Stomach (tissue), 9 donors: ENCODE measurements around the gene PSMD9. TPM values are rescaled to one million over a fixed set of nuclear protein-coding genes. Genes with fewer than 3 reads are reported as not detected.

ENCODE experiments used
- DNase-seq, 2 donors: peaks; one replicate each; pipeline versions ENCODE4 v3.0.0 to v3.0.0-alpha.2; 2013 to 2019
- H3K27ac ChIP-seq, 5 donors: fragments of 200-600 bp in 4 of 5; sonication (generic) in 4 of 5; one replicate each; pipeline ENCODE4 v1.5.1; 2013 to 2019; ENCODE audit warnings: mild to moderate bottlenecking in 1 of 5, moderate library complexity in 1 of 5
- H3K27me3 ChIP-seq, 3 donors: fragments of 200-600 bp; sonication (generic); one replicate each; pipeline ENCODE4 v1.5.1; 2017 to 2019; ENCODE audit warnings: mixed run types in 1 of 3
- H3K36me3 ChIP-seq, 4 donors: fragments of 200-600 bp; sonication (generic); 1 replicate in 3 of 4; 2 replicates in 1 of 4; pipeline ENCODE4 v1.5.1; 2016 to 2019
- H3K4me1 ChIP-seq, 4 donors: fragments of 200-600 bp; sonication (generic); one replicate each; pipeline ENCODE4 v1.5.1; 2016 to 2019
- H3K4me3 ChIP-seq, 4 donors: fragments of 200-600 bp; sonication (generic) in 3 of 4; one replicate each; pipeline ENCODE4 v1.5.1; 2016 to 2019; ENCODE audit warnings: mild to moderate bottlenecking in 1 of 4
- H3K9me3 ChIP-seq, 4 donors: fragments of 200-600 bp; sonication (generic); one replicate each; pipeline ENCODE4 v1.5.1; 2016 to 2019
- CTCF ChIP-seq, 7 experiments: fragments of 450-650 bp in 4 of 7; fragments of 200-600 bp in 3 of 7; sonication (generic) in 3 of 7; IDR thresholded peaks; one replicate each; pipeline ENCODE4 v1.5.1; 2016 to 2019; ENCODE audit warnings: antibody characterized with exemption in 7 of 7, control low read depth in 2 of 7, mild to moderate bottlenecking in 1 of 7
- EP300 ChIP-seq: sonication (generic); formaldehyde crosslinking; IDR thresholded peaks from one replicate; pipeline ENCODE4 v1.6.1; 2017; ENCODE audit warnings: antibody characterized with exemption
- POLR2A ChIP-seq, 4 donors: fragments of 450-650 bp; IDR thresholded peaks; one replicate each; pipeline ENCODE4 v1.6.1; 2016; ENCODE audit warnings: antibody characterized with exemption in 4 of 4, control low read depth in 2 of 4, mild to moderate bottlenecking in 1 of 4, moderate library complexity in 1 of 4
- POLR2AphosphoS5 ChIP-seq, 3 donors: sonication (generic); formaldehyde crosslinking; IDR thresholded peaks; one replicate each; pipeline ENCODE4 v1.6.1; 2016; ENCODE audit warnings: antibody characterized with exemption in 3 of 3
- WGBS, 5 donors: extraction: QIAGEN DNeasy Blood & Tissue Kit in 3 of 5; methylation state at CpG; one replicate each; pipeline versions ENCODE4 v1.1.5 to v1.1.7; 2013 to 2018; 5-methylcytosine and 5-hydroxymethylcytosine counted together
- intact Hi-C: fragments of 100-400 bp; cut with DNase I; formaldehyde crosslinking; loops from one replicate; pipeline ENCODE4 v1.15.1; 2023; ENCODE audit warnings: low total_unique reads
- polyA plus RNA-seq, 3 donors: library from polyadenylated mRNA; stranded (reverse); fragments of 200-250 nt; gene quantifications; one replicate each; pipeline ENCODE4 v1.2.3, GENCODE V29; 2013
- total RNA-seq, 5 donors: library from RNA; depleted of rRNA; stranded (reverse); fragments of >200 nt; gene quantifications; one replicate each; pipeline versions ENCODE4 v1.1.0 to v1.2.3, GENCODE V29; 2014 to 2016
- donor health status: healthy with polysubstance abuse.
- donor health status: Bipolar disorder and iron deficiency.
- donor health status: healthy.

The PSMD9 gene
- total and polyA plus RNA-seq, 8 donors: 2.9 to 97.3 (median 30.6) TPM

GRCh38 chr12:121933522-121934308, 45.1 kb downstream of the PSMD9 start:
- intact Hi-C loops: no loop called here
- Histone ChIP-seq H3K4me1 (no peaks in the 10 kb centered on the region), H3K27ac (no peak overlapping the region), H3K36me3 (peaks cover 0 to 15% (median 3%) of the 10 kb centered on the region in 4 donors), H3K4me3 (no peak overlapping the region), H3K9me3 (no peaks in the 10 kb centered on the region), H3K27me3 (no peaks in the 10 kb centered on the region)
- TF ChIP-seq POLR2A (IDR thresholded peaks at IDR 0.05) (no peak), POLR2AphosphoS5 (IDR thresholded peaks at IDR 0.05) (no peak), EP300 (no peak), CTCF (IDR thresholded peaks at IDR 0.05) (no peak)
- DNase-seq: peak in 1 of 2 donors; percentile 50
- WGBS, 5 donors: 86 to 91% (median 87%) methylated on average over 17 of the region's 17 CpGs

GRCh38 chr12:121934309-121934664, 45.7 kb downstream of the PSMD9 start:
- Histone ChIP-seq H3K4me1 (no peaks in the 10 kb centered on the region), H3K36me3 (peaks cover 0 to 15% (median 3%) of the 10 kb centered on the region in 4 donors), H3K27me3 (no peaks in the 10 kb centered on the region), H3K4me3 (no peak overlapping the region), H3K27ac (no peak overlapping the region), H3K9me3 (no peaks in the 10 kb centered on the region)
- intact Hi-C loops: no loop called here
- no peak for DNase-seq
- 96 to 100% (median 97%) methylated on average over 2 of the region's 2 CpGs for WGBS, 5 donors
- TF ChIP-seq POLR2A (IDR thresholded peaks at IDR 0.05): no peak
- no peak for TF ChIP-seq CTCF (IDR thresholded peaks at IDR 0.05)
- no peak for TF ChIP-seq POLR2AphosphoS5 (IDR thresholded peaks at IDR 0.05)
- TF ChIP-seq EP300: no peak

GRCh38 chr12:121937654-121938053, 49.1 kb downstream of the PSMD9 start:
- H3K36me3 ChIP-seq: peaks cover 0 to 18% (median 3%) of the 10 kb centered on the region in 4 donors
- H3K27ac ChIP-seq: no peak overlapping the region
- no peaks in the 10 kb centered on the region for H3K9me3 ChIP-seq
- H3K4me3 ChIP-seq: no peak overlapping the region
- intact Hi-C loops: no loop called here
- no peaks in the 10 kb centered on the region for H3K4me1 ChIP-seq
- 89 to 93% (median 91%) methylated on average over 7 of the region's 7 CpGs for WGBS, 5 donors
- H3K27me3 ChIP-seq: no peaks in the 10 kb centered on the region
- no peak for DNase-seq
- TF ChIP-seq EP300: no peak

- WGBS, 5 donors: 42 to 70% (median 47%) methylated on average over 7 of the region's 7 CpGs
- H3K27me3 ChIP-seq: no peaks in the 10 kb centered on the region
- no peak overlapping the region for H3K27ac ChIP-seq
- intact Hi-C loops: no loop called here
- no peaks in the 10 kb centered on the region for H3K4me1 ChIP-seq
- no peaks in the 10 kb centered on the region for H3K9me3 ChIP-seq
- H3K4me3 ChIP-seq: no peak overlapping the region
- peaks cover 0 to 27% (median 3%) of the 10 kb centered on the region in 4 donors for H3K36me3 ChIP-seq
- no peak for TF ChIP-seq EP300
- no peak for TF ChIP-seq POLR2AphosphoS5 (IDR thresholded peaks at IDR 0.05)
- no peak for TF ChIP-seq POLR2A (IDR thresholded peaks at IDR 0.05)
- TF ChIP-seq CTCF (IDR thresholded peaks at IDR 0.05): no peak
- no peak for DNase-seq
Measured at GRCh38 chr12:121939186-121939585, 50.6 kb downstream of the PSMD9 start.
